GM15510 (cell line): Measurements from ENCODE around the gene POLR2J.

Experiments used
- POLR2A ChIP-seq: IDR thresholded peaks from 3 replicates; pipeline ENCODE4 v1.6.1; 2011; ENCODE audit warnings: borderline replicate concordance; ENCODE audit not compliant: insufficient read length; ENCODE audit errors: extremely low read depth

The POLR2J gene

DNA sequence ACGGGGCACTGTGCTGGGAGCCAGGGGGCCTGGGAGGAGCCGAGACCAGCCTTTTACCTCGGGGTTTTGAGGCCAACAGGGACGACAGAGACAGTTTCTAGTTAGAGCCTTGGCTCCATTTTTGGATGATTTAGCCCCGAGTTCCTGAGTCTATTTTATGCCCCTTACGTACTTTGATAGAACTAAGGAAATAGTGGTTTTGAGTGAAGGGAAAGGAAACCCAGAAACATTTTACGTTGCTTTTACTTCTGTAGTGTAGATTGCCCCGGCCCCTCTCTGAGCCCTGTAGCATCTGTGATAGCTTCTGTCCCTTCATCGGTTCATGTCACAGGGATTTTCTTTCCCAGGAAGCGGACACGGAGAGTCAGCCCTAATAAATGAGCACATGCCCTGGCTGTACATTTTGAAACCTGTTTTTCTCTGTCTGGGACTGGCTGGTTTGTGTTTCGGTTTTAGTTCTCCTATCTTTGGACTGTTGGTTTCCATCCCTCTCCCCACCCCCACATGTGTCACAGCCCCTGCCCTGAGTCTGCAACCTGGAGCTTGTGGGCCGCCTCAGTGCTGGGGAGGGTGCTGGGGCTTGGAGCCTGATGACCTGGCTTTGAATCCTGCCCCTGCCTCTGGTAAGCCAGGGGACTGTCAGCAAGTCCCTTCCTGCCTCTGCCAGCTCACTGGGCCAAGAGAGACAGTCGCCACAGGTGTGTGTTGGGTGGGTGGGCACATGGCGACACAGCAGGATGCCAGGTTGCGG lies 52.3 kb downstream of the POLR2J start:
- TF ChIP-seq POLR2A = peak; percentile 50

DNA sequence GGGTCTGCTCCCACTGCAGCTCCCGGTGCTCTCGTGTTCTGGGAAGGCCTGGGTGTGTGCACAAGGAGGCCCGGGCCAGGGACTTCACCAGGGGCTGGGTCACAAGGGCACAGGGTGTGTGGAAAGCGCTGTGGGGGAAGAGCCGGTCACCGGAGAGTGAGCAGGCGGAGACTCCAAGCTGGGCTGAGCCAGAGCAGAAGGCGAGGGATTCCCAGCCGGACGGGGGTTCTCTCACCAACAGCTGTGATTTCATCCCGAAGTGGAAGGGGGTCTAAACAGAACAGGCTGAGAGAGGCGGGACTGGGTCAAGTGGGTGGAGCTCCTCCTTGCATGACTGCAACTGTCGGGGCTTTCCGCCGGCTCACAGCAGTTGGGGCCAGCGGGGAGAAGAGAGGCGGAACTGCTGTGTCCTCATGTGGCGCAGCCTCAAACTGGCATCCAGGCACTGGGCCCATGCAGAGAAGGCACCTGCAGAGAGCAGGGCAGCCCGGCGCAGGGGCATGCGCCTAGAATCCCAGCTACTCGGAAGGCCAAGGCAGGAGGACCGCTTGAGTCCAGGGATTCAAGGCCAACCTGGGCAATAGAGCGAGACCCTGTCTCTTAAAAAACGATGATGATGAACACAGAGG lies 53.0 kb downstream of the POLR2J start:
- TF ChIP-seq POLR2A = peak; percentile 80

DNA sequence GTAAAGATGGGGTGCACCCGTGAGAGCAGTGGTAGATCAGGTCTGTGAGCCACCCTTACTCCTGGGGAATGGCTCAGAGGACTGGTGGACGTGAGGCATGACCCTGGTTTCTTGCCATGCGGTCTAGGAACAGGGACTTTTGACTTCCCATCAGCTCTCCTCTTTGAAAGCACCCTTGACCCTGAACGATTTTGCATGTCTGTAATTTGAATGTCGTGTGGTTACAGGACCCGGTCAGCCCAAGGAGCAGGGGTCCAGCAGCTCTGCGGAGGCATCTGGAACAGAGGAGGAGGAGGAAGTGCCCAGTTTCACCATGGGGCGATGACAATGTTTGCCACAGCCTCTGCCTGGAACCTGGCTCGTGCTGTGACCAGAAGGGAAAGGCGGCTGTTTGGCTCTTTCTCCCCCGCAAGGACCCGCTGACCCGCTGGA lies 53.9 kb downstream of the POLR2J start:
- no peak for TF ChIP-seq POLR2A

DNA sequence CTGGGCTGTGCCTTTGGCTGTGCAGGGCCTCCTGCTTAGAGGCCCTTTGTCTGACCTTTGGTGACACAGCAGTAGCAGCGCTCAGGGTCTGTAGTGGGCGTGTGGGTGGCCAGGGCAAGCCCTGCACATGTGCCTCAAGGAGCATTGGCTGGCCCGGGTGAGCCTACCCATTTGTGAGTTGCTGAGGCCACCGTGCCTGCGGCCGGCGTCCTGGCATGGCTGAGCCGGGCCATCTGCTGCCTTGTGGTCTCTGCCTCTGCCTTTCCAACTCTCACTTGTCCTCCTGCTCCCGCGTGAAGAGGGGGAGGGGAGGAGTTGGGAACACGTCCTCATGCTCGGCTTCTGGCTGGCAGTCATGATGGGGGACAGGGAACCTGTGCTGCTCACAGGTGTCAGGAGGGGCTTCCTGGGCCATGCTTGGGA lies 54.6 kb downstream of the POLR2J start:
- TF ChIP-seq POLR2A = no peak
